Measurements from ENCODE around the gene ACIN1.

The ACIN1 gene

GRCh38 chr14:23121361-23121771, 26.4 kb upstream of the ACIN1 start:
- no peak for TF ChIP-seq CTCF (conservative IDR thresholded peaks at IDR 0.05)
- TF ChIP-seq ZFX (IDR thresholded peaks at IDR 0.05) = no peak
- H3K27ac ChIP-seq = no peak overlapping the region

DNA sequence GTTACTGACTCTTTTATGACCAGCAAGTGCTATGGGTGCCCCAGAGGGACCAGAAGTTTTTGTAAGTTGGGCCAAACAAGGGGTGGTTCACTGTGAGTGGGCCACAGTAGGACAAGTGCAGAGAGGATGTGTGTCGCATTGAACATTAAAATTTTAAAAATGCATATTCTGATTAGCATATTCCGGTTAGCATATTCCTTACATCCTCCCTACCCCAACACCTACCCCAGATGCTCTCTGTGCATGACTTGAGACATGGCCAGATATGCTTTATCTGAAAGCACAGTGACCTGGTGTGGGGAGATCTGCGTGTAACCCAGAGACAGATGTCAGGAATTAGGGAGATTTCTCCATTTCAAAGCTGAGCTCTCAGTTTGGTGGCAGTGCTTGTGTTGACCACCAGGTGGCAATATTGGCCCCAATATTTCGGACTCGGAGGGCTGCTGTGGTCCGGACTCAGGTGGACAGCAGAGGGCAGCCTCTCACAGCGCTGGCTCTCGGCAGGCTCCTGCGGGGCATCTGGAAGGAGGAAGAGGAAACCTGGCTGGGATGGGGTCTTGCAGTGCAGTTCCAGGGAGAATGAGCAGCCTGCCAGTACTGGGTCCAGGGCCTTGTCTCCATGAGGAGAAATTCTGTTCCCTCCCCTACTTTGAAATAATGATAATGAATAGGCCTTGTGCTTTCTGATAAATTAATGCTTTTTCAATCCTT, 25.8 kb upstream of the ACIN1 start:
- TF ChIP-seq CTCF (conservative IDR thresholded peaks at IDR 0.05) (peak; percentile 99), ZFX (IDR thresholded peaks at IDR 0.05) (no peak)
- no peak overlapping the region for H3K27ac ChIP-seq

- no peak for TF ChIP-seq ZFX (IDR thresholded peaks at IDR 0.05)
- TF ChIP-seq CTCF (conservative IDR thresholded peaks at IDR 0.05) = no peak
- no peak overlapping the region for H3K27ac ChIP-seq
Observed at GRCh38 chr14:23119363-23120327, 24.7 kb upstream of the ACIN1 start.

- no peak within 1 kb of the TSS for H3K27ac ChIP-seq
- TF ChIP-seq CTCF (conservative IDR thresholded peaks at IDR 0.05) (no peak), ZFX (IDR thresholded peaks at IDR 0.05) (no peak)
Observed at GRCh38 chr14:23118506-23119362, 23.8 kb upstream of the ACIN1 start, which contains the start of gene CEBPE. Gene CEBPE (minus strand): TSS chr14:23119255. CDS start chr14:23119091, 164 bp downstream.

DNA sequence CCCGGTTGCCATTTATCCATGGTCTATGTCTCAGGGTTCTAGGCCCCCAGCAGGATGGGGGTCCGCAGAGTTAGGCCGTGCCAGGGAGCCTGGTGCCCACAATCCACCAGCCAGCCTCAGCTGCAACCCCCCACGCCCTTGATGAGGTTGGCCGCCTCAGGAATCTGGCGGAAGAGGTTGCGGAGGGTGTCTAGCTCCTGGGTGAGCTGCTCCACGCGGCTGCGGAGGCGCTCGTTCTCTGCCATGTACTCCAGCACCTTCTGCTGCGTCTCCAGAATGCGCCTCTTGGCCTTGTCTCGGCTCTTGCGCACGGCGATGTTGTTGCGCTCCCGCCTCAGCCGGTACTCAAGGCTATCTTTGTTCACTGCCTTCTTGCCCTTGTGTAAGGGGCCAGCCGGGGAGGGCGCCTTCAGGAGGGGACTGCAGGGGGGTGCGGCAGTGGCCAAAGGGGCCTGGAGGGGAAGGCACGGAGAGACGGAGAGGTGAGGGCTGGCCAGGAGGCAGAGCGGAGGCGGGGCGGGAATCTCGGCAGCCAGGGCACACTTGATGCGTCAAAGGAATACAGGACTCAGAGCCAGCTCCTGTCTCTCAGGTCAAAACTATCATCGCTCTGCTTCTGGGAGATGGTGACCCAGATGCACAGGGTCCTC, 22.6 kb upstream of the ACIN1 start:
- TF ChIP-seq ZFX (IDR thresholded peaks at IDR 0.05) (no peak), CTCF (conservative IDR thresholded peaks at IDR 0.05) (no peak)
- H3K27ac ChIP-seq = no peak overlapping the region

- TF ChIP-seq ZFX (IDR thresholded peaks at IDR 0.05) = no peak
- TF ChIP-seq CTCF (conservative IDR thresholded peaks at IDR 0.05) = no peak
- no peak overlapping the region for H3K27ac ChIP-seq
Observed at GRCh38 chr14:23115918-23116317, 21.0 kb upstream of the ACIN1 start.

Data from C4-2B (cell line).